ENCODE data around the gene DIDO1. TPM values are rescaled to one million over a fixed set of nuclear protein-coding genes. Genes with fewer than 3 reads are reported as not detected.

DIDO1 gene
- total RNA-seq, 8 experiments from 2014 or later: 24.1 to 61.2 (median 36.0) TPM

DNA sequence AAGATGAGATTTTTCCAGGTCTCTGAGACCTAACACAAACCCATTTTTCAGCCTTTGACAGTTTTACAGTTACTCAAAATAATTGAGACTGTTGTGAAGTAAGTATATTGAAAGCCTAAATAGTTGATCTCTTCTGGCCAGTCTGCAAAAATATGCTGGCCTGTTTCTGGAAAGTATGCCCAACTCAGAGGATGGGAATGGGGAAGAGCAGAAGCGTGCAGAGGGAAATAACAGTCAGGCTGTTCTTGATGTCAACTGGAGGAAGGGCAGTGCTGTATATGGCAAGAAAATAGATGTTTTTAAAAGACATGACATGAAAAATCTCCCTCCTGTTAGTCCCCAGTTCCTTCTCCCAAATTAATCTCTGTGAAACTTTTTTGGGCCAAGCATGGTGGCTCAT is 15.5 kb upstream of the DIDO1 start:
- no peak for ATAC-seq (replicated peaks in 6 of 8)
- H3K4me1 ChIP-seq (replicated peaks in 1 of 2): peaks cover 9 to 10% of the 10 kb centered on the region in 2 donors
- H3K4me3 ChIP-seq: no peak overlapping the region
- WGBS, 10 experiments: 88 to 100% (median 100%) methylated on average over 1 of the region's 1 CpG; no CpG with 5 or more reads in 2 of the 10 experiments
- H3K27ac ChIP-seq: no peak overlapping the region
- in situ Hi-C loops (cut with MboI; ENCODE audit: low pct_unique_long_range_greater_than_20kb in 2 of 9, low sequenced_read_pairs in 9 of 9, unreplicated experiment in 9 of 9): no loop called here

- in situ Hi-C loops (cut with MboI; ENCODE audit: low pct_unique_long_range_greater_than_20kb in 2 of 9, low sequenced_read_pairs in 9 of 9, unreplicated experiment in 9 of 9): no loop called here
- no peak for ATAC-seq (replicated peaks in 6 of 8)
- 75 to 100% (median 93%) methylated on average over 1 to 6 of the region's 8 CpGs; no CpG with 5 or more reads in 1 of the 10 experiments for WGBS, 10 experiments
- Histone ChIP-seq H3K4me3 (no peak overlapping the region), H3K4me1 (replicated peaks in 1 of 2) (peaks cover 17 to 20% of the 10 kb centered on the region in 2 donors), H3K27ac (no peak overlapping the region)
These were observed 14.6 kb upstream of the DIDO1 start for GRCh38 chr20:62940875-62941274.

DNA sequence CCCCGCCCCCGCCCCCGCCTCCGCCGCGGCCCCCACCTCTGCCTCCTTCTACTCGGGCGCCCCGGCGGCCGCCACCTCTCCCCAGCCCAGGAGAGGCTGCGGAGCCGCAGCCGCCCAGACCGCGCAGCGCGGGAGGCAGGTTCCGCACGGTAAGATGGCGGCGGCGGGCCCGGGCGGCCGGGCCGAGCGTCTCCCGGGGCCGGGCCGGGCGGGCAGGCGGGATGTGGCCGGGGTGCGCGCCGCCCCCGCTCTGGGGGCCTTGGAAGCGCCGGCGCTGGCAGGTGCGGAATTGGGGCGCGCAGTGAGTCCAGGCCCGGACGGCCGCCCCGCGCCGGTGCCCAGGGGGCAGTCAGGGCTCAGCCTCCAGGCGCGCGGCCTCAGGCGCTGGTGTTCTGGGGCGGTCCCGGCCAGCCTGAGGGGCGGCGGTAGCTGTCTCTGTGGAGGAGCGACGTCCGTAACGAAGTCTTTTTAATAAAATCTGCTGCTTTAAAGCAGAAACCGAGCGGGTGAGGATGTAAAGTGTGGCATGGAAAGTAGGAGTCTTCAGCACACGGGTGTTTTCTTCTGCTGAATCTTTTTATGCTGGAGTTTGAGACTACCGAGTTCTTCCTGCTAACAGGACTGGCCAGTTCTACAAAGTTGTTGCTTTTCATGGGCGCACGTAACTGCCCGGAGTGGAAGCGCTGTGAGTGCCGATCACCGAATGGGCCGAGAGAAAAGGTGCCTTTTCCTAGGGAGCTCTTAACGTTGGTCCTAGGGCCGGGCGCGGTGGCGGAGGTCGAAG is 12.0 kb upstream of the DIDO1 start, which contains the start of gene GID8:
Gene GID8, plus strand, starts transcription at position 43 of the 784 bp plus-strand sequence. CDS start 3,356 bp downstream, outside the sequence.
- in situ Hi-C loops (cut with MboI; ENCODE audit: low pct_unique_long_range_greater_than_20kb in 2 of 9, low sequenced_read_pairs in 9 of 9, unreplicated experiment in 9 of 9): no loop called here
- H3K27ac ChIP-seq: peak within 1 kb of the TSS; percentile 95 to 97
- WGBS, 10 experiments: 0 to 2% (median 0%) methylated on average over 1 to 10 of the region's 79 CpGs
- H3K4me1 ChIP-seq (replicated peaks in 1 of 2): peaks cover 19 to 23% of the 10 kb centered on the region in 2 donors
- peak within 1 kb of the TSS; percentile 78 to 95 (median 88) for H3K4me3 ChIP-seq
- peak; percentile 64 to 68 (median 65) for ATAC-seq (replicated peaks in 6 of 8)

DNA sequence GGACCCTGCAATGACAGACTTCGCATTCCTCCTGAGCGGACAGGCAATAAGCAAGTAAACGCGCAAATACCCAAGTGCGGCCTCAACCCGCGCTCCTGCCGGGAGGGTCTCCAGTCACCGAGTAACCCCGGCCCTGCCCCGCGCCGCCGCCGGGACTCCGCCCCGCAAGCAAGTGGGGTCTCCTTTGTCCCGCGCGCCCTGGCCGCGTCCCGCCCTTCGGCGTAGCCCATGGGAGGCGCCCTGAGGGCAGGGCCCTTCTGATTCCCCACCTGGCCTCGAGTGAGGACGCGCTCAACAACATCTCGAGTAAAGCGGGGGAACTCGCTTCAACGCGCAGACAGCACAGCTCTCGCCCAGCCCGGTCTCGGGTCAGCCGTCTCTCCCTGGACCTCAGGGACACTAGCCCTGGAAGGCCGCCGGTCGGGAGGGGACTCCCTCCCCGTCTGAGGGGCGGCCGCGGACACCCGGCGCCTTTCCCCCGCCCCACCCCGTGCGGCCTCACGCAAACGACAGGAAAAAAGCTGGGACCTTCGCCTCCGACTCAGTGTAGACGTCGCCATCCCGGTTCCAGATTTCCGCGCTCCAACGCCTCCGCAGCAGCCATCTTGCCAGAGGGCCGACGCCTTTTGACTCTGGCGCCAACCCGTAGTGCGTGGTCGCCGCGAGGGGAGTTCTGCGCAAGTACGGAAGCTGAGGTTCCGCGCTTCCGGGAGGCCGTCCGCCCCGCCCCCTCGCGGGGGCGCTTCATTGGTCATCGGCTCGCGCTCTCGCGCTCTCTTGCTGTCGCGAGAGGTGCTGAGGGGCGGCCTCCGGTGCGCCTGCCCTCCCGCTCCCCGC is 11.2 kb upstream of the DIDO1 start:
- peak; percentile 84 to 94 (median 90) for ATAC-seq (replicated peaks in 6 of 8)
- WGBS, 10 experiments: 0 to 7% (median 0%) methylated on average over 1 to 13 of the region's 92 CpGs; no CpG with 5 or more reads in 7 of the 10 experiments
- in situ Hi-C loops (cut with MboI; ENCODE audit: low pct_unique_long_range_greater_than_20kb in 2 of 9, low sequenced_read_pairs in 9 of 9, unreplicated experiment in 9 of 9): no loop called here
- Histone ChIP-seq H3K27ac (peak overlapping the region; percentile 95 to 97), H3K4me1 (replicated peaks in 1 of 2) (peaks cover 19 to 23% of the 10 kb centered on the region in 2 donors), H3K4me3 (peak overlapping the region; percentile 78 to 95 (median 88))

- peaks cover 19 to 23% of the 10 kb centered on the region in 2 donors for H3K4me1 ChIP-seq (replicated peaks in 1 of 2)
- WGBS, 10 experiments: 86 to 100% (median 93%) methylated on average over 1 to 16 of the region's 22 CpGs; no CpG with 5 or more reads in 2 of the 10 experiments
- no peak for ATAC-seq (replicated peaks in 6 of 8)
- H3K27ac ChIP-seq: no peak overlapping the region
- in situ Hi-C loops (cut with MboI; ENCODE audit: low pct_unique_long_range_greater_than_20kb in 2 of 9, low sequenced_read_pairs in 9 of 9, unreplicated experiment in 9 of 9): no loop called here
- peak overlapping the region; percentile 78 to 95 (median 88) for H3K4me3 ChIP-seq
These were observed 9.8 kb upstream of the DIDO1 start for GRCh38 chr20:62935968-62936585.

DNA sequence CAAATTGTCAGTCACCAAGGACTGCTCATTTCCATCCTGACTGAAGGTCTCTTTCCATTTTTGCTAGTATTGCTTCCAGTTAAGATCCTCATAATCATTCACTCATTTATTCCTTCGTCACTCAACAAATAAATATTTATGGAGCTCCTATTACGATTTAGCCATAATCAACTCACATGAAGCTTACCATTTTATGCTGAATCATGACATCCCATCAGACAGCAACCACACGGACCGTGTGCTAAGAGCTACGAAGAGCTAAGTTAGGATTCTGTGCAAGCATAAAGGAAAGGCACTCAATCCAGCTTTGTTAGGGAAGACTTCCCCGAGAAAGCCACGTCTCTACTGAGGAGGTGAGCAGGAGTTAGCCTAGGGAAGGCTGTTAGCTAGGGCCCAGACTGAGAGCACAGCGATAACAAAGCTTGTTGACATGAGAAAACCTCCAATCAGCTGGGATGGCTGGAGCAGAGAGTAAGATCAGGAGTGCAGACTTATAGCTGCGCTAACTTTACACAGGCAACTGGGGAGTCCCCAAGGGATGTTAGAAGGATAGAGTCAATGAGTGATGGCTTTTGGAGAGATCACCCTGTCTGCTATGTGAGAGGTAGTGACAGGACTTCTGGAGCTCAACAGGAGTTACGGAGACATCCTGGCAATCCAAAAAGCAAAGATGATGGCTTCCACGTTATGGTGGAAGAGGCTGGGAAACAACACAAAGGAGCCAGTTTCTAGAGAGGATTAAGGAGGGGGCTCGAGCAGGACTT is 9.1 kb upstream of the DIDO1 start:
- Histone ChIP-seq H3K4me3 (no peak overlapping the region), H3K27ac (no peak overlapping the region), H3K4me1 (replicated peaks in 1 of 2) (peaks cover 19 to 23% of the 10 kb centered on the region in 2 donors)
- 84 to 100% (median 94%) methylated on average over 1 to 10 of the region's 12 CpGs for WGBS, 10 experiments
- in situ Hi-C loops (cut with MboI; ENCODE audit: low pct_unique_long_range_greater_than_20kb in 2 of 9, low sequenced_read_pairs in 9 of 9, unreplicated experiment in 9 of 9): no loop called here
- no peak for ATAC-seq (replicated peaks in 6 of 8)

- in situ Hi-C loops (cut with MboI; ENCODE audit: low pct_unique_long_range_greater_than_20kb in 2 of 9, low sequenced_read_pairs in 9 of 9, unreplicated experiment in 9 of 9): no loop called here
- WGBS, 10 experiments: 40 to 100% (median 90%) methylated on average over 1 to 2 of the region's 3 CpGs; no CpG with 5 or more reads in 5 of the 10 experiments
- peaks cover 15 to 24% of the 10 kb centered on the region in 2 donors for H3K4me1 ChIP-seq (replicated peaks in 1 of 2)
- ATAC-seq (replicated peaks in 6 of 8): no peak
- no peak overlapping the region for H3K27ac ChIP-seq
- no peak overlapping the region for H3K4me3 ChIP-seq
These were observed 7.7 kb upstream of the DIDO1 start for GRCh38 chr20:62933966-62934365.

DNA sequence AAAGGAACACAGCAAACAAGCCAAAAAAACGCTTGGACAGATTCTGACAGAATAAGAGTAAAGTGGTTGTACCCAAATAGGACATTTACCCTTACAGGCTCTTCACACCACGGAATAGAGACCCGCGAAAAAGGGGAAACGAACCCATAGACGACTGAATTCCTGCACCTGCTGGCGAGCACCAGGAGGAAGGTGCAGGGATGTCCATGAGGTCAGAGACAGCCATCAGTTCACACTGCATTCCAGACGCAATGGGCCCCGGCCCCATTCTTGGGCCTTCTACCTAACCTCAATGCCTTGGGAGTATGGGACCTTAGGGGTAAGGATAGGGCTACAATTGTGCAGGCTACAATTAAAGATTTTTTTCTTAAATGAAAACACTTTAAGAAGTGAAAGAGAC is 5.2 kb upstream of the DIDO1 start:
- H3K4me1 ChIP-seq (replicated peaks in 1 of 2): peaks cover 15 to 30% of the 10 kb centered on the region in 2 donors
- 65 to 100% (median 91%) methylated on average over 2 to 9 of the region's 9 CpGs for WGBS, 10 experiments
- no peak overlapping the region for H3K27ac ChIP-seq
- ATAC-seq (replicated peaks in 6 of 8): no peak
- no peak overlapping the region for H3K4me3 ChIP-seq
- in situ Hi-C loops (cut with MboI; ENCODE audit: low pct_unique_long_range_greater_than_20kb in 2 of 9, low sequenced_read_pairs in 9 of 9, unreplicated experiment in 9 of 9): no loop called here

DNA sequence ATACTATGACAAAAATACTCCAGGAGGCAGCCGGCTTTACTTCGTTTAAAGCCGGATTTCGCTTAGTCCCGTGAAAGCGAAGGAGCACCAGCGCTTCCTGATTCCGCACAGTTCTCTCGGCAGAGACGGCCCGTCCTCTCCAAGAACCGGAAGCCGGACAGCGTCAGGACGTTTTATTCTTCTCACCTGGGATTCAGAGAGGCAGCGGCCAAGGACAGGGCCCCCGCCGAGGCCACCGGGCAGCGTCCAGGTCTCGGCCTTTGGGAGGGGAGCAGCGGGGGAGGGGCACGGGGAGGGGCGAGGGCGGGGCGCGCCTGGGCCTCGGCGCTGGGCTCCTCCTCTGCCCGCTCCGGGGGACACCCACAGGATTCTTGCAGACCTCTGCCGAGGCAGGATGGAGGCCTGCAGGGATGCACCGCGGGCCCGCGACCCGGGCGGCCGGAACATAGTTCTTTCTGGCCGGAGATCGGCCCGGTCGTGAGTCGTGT is 2.8 kb upstream of the DIDO1 start:
- in situ Hi-C loops (cut with MboI; ENCODE audit: low pct_unique_long_range_greater_than_20kb in 2 of 9, low sequenced_read_pairs in 9 of 9, unreplicated experiment in 9 of 9): no loop called here
- Histone ChIP-seq H3K4me1 (replicated peaks in 1 of 2) (peaks cover 16 to 25% of the 10 kb centered on the region in 2 donors), H3K27ac (no peak overlapping the region), H3K4me3 (peak overlapping the region in 2 of 5 donors; percentile 6 to 19)
- ATAC-seq (replicated peaks in 6 of 8): peak in 3 of 8 experiments; percentile 7 to 11 (median 8)
- WGBS, 10 experiments: 11 to 54% (median 48%) methylated on average over 2 to 14 of the region's 44 CpGs; no CpG with 5 or more reads in 4 of the 10 experiments

- no peak overlapping the region for H3K4me3 ChIP-seq
- H3K27ac ChIP-seq: no peak overlapping the region
- no peak for ATAC-seq (replicated peaks in 6 of 8)
- in situ Hi-C loops (cut with MboI; ENCODE audit: low pct_unique_long_range_greater_than_20kb in 2 of 9, low sequenced_read_pairs in 9 of 9, unreplicated experiment in 9 of 9): no loop called here
- peaks cover 20 to 27% of the 10 kb centered on the region in 2 donors for H3K4me1 ChIP-seq (replicated peaks in 1 of 2)
- 33 to 93% (median 70%) methylated on average over 3 to 13 of the region's 14 CpGs for WGBS, 10 experiments
These were observed 2.1 kb upstream of the DIDO1 start for GRCh38 chr20:62928246-62928939.

GRCh38 chr20:62927128-62927705 is 912 bp upstream of the DIDO1 start:
- Histone ChIP-seq H3K4me1 (replicated peaks in 1 of 2) (peaks cover 20 to 27% of the 10 kb centered on the region in 2 donors), H3K4me3 (peak overlapping the region; percentile 59 to 99 (median 92)), H3K27ac (no peak overlapping the region)
- ATAC-seq (replicated peaks in 6 of 8): no peak
- in situ Hi-C loops (cut with MboI; ENCODE audit: low pct_unique_long_range_greater_than_20kb in 2 of 9, low sequenced_read_pairs in 9 of 9, unreplicated experiment in 9 of 9): no loop called here
- WGBS, 10 experiments: 90 to 100% (median 92%) methylated on average over 1 to 2 of the region's 12 CpGs; no CpG with 5 or more reads in 7 of the 10 experiments

Measured in motor neuron (in vitro differentiated cells).